Thyroid gland (tissue), 4 donors: ENCODE results near the gene GNAI2. TPM values are rescaled to one million over a fixed set of nuclear protein-coding genes. Genes with fewer than 3 reads are reported as not detected.

Source experiments
- DNase-seq, 2 donors: peaks; one replicate each; pipeline ENCODE4 v3.0.0-alpha.2; 2019
- H3K27ac ChIP-seq, 3 donors: fragments of 200-600 bp; sonication (generic); 1 replicate in 2 of 3; 2 replicates in 1 of 3; pipeline ENCODE4 v1.5.1; 2016 to 2019; ENCODE audit warnings: mild to moderate bottlenecking in 1 of 3, moderate library complexity in 1 of 3
- H3K27me3 ChIP-seq: fragments of 200-600 bp; sonication (generic); one replicate; pipeline ENCODE4 v1.5.1; 2019
- H3K36me3 ChIP-seq, 2 donors: fragments of 200-600 bp; sonication (generic); one replicate each; pipeline ENCODE4 v1.5.1; 2016 to 2019
- H3K4me1 ChIP-seq, 2 donors: fragments of 200-600 bp; sonication (generic); one replicate each; pipeline ENCODE4 v1.5.1; 2017 to 2019
- H3K4me3 ChIP-seq, 3 donors: fragments of 200-600 bp; sonication (generic); replicated peaks in 1 of 3; 1 replicate in 2 of 3; 2 replicates in 1 of 3; pipeline ENCODE4 v1.5.1; 2016; ENCODE audit warnings: mild to moderate bottlenecking in 1 of 3
- H3K9me3 ChIP-seq: fragments of 200-600 bp; sonication (generic); one replicate; pipeline ENCODE4 v1.5.1; 2017
- POLR2A ChIP-seq, 2 donors: fragments of 450-650 bp; IDR thresholded peaks; one replicate each; pipeline ENCODE4 v1.6.1; 2017; ENCODE audit warnings: antibody characterized with exemption in 2 of 2, mild to moderate bottlenecking in 2 of 2, moderate library complexity in 1 of 2
- WGBS, 2 donors: methylation state at CpG; one replicate each; pipeline ENCODE4 v1.1.5; 2017; 5-methylcytosine and 5-hydroxymethylcytosine counted together
- intact Hi-C: fragments of 100-400 bp; cut with DNase I; formaldehyde crosslinking; loops from one replicate; pipeline ENCODE4 v1.15.1; 2023
- total RNA-seq, 4 donors: library from RNA; depleted of rRNA; stranded (reverse); fragments of >200 nt; gene quantifications; one replicate each; pipeline ENCODE4 v1.2.3, GENCODE V29; 2016
- TF ChIP-seq, protein P1 (sequence below), 6 experiments: fragments of 200-600 bp in 3 of 6; fragments of 450-650 bp in 3 of 6; sonication (generic) in 3 of 6; IDR thresholded peaks; one replicate each; pipeline ENCODE4 v1.5.1; 2016 to 2019; ENCODE audit warnings: antibody characterized with exemption in 6 of 6, mild to moderate bottlenecking in 2 of 6, inconsistent platforms in 1 of 6, moderate library complexity in 1 of 6

The GNAI2 gene
- total RNA-seq, 4 donors from 2014 or later = 111 to 171 (median 142) TPM

DNA sequence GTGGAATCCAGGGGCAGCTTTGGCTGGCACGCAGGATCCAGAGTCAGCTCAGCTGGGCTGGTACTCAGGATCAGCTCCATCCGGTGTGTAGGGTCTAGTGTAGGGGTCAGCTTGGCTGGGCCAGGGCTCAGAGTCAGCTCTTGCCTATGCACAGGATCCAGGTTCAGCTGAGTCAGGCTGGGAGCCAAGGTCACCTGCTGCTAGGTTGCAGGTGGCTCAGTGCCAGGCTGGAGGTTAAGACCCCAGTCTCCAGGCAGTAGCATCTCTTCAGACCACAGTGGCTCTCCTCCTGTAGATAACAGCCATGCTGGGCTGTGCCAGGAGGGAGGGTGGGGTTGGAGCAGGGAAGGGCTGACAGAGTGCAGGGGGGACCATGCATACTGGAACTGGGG, 61.4 kb downstream of the GNAI2 start:
- DNase-seq = no peak
- H3K27me3 ChIP-seq = no peaks in the 10 kb centered on the region
- 100% methylated on average over 2 of the region's 2 CpGs; no CpG with 5 or more reads in 1 of the 2 donors for WGBS, 2 donors
- no peaks in the 10 kb centered on the region for H3K9me3 ChIP-seq
- no peak overlapping the region for H3K4me3 ChIP-seq
- no peaks in the 10 kb centered on the region for H3K36me3 ChIP-seq
- H3K27ac ChIP-seq = no peak overlapping the region
- TF ChIP-seq, protein P1, sequence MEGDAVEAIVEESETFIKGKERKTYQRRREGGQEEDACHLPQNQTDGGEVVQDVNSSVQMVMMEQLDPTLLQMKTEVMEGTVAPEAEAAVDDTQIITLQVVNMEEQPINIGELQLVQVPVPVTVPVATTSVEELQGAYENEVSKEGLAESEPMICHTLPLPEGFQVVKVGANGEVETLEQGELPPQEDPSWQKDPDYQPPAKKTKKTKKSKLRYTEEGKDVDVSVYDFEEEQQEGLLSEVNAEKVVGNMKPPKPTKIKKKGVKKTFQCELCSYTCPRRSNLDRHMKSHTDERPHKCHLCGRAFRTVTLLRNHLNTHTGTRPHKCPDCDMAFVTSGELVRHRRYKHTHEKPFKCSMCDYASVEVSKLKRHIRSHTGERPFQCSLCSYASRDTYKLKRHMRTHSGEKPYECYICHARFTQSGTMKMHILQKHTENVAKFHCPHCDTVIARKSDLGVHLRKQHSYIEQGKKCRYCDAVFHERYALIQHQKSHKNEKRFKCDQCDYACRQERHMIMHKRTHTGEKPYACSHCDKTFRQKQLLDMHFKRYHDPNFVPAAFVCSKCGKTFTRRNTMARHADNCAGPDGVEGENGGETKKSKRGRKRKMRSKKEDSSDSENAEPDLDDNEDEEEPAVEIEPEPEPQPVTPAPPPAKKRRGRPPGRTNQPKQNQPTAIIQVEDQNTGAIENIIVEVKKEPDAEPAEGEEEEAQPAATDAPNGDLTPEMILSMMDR (IDR thresholded peaks at IDR 0.05) = no peak
- no peak for TF ChIP-seq POLR2A (IDR thresholded peaks at IDR 0.05)
- H3K4me1 ChIP-seq = peaks cover 25 to 37% of the 10 kb centered on the region in 2 donors
- intact Hi-C loops = no loop called here

DNA sequence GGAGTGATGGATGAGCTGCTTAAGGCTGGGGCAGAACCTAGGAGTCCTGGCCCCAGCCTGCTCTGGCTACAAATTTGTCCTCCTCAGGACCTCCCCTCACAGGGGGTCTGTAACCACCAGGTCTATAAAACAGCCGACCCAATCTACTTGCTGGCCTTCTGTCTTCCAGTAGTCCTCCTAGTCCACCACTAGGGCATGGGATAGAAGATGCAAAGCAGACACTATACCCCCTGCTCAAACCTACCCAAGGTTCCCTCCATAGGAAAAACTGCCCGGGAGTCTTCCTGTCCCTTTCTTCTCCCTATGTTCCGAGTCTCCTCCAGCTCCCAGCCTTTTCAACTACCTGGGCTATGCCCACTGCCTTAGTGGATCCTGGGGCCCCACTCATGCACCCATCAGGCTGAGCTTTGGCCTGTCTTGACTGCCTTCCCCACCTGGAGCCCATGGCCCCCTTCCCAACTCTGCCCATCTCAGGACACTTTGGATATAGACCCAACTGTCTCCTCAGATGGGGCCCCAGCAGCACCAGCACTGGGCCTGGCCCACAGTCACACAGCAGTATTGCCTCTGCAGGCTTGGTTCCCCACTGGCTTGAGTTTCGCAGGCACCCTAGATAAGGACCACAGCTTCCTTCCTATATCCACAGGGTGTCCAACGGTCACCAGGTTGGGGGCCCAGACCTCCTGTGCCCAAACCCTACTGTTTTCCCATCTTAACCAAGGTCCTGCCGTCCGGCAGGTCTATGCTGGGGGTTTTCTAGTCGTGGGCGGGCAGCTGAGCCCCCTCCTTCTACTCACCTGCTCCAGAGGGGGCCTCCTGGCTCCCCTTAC, 62.1 kb downstream of the GNAI2 start:
- H3K27ac ChIP-seq = peak overlapping the region; percentile 65 to 88 (median 84)
- intact Hi-C loops = no loop called here

DNA sequence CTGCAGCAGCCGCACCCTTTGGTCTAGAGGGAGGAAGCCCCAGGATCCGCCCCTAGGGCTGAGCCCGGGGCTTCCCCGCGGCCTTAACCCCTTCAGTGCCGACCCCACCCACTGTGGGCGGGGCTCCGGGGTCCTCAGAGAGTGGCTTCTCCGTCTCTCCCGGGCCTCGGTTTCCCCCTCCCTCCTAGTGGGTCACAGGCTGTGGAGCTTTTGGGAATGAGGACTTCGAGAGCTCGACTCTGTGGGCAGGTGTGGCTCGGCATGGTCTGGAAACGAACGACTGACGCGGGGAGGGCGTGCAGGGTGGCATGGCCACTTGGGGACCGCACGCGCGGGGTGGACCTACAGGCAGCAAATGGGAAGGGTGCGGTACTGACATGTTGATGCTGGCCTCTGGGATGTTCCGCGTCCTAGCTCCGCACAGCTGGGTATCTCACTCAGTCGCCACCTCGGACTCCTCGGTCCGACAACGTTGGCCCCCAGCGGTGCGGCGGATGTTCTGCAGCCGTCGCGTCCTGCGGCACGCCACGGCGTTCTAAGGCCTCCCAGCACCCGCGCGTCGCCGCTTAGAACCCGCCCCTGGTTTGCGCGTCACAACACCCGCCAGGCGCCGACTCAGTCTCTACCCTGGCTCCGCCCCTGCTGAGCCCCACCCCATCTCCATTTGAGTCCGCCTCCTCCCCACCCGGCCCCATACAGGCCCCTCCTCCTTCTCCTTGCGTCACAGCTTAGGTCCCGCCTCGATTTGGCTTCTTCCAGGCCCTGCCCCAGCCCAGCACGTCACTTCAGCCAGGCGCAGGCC, 63.0 kb downstream of the GNAI2 start, which contains the start of the genes HYAL3 and NAA80:
TSS of gene HYAL3 (minus strand) at position 570 of the 802 bp plus-strand sequence. CDS start 3,803 bp downstream, outside the sequence.
TSS of gene NAA80 (minus strand) at position 570 of the 802 bp plus-strand sequence. CDS start 1,942 bp downstream, outside the sequence.
- H3K4me1 ChIP-seq = peaks cover 22 to 35% of the 10 kb centered on the region in 2 donors
- H3K9me3 ChIP-seq = no peaks in the 10 kb centered on the region
- TF ChIP-seq, protein P1 (IDR thresholded peaks at IDR 0.05) = peak in 5 of 6 experiments; percentile 14 to 49 (median 43)
- TF ChIP-seq POLR2A (IDR thresholded peaks at IDR 0.05) = peak; percentile 59 to 93
- peak; percentile 99 for DNase-seq
- H3K27ac ChIP-seq = peak within 1 kb of the TSS; percentile 65 to 88 (median 88)
- intact Hi-C loops = no loop called here
- no peaks in the 10 kb centered on the region for H3K27me3 ChIP-seq
- H3K36me3 ChIP-seq = no peaks in the 10 kb centered on the region
- WGBS, 2 donors = 0 to 1% methylated on average over 21 to 34 of the region's 61 CpGs
- H3K4me3 ChIP-seq = peak within 1 kb of the TSS; percentile 32 to 68 (median 57)

More for the DNA sequence above, 62.1 kb downstream of the GNAI2 start:
- peaks cover 19 to 31% of the 10 kb centered on the region in 2 donors for H3K4me1 ChIP-seq
- peak overlapping the region in 2 of 3 donors; percentile 12 to 68 for H3K4me3 ChIP-seq
- H3K27me3 ChIP-seq = no peaks in the 10 kb centered on the region
- TF ChIP-seq, protein P1 (IDR thresholded peaks at IDR 0.05) = no peak
- TF ChIP-seq POLR2A (IDR thresholded peaks at IDR 0.05) = no peak
- 55 to 67% methylated on average over 6 to 9 of the region's 9 CpGs for WGBS, 2 donors
- no peaks in the 10 kb centered on the region for H3K36me3 ChIP-seq
- no peak for DNase-seq
- H3K9me3 ChIP-seq = no peaks in the 10 kb centered on the region

DNA sequence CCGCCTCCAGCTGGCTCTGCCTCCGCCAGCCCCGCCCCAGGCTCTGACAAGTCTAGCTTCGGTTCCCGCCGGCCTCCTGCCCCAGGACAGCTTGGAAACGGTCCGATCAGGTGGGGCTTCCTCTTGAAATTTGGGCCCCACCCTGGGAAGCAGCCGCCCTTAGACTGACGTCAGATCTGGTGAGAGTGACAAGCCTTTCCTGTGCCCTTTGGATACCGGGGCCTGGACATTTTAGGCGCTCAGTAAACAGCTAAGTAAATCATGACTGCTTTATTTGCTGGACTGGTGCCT, 63.6 kb downstream of the GNAI2 start:
- Histone ChIP-seq H3K4me3 (peak overlapping the region in 2 of 3 donors; percentile 8 to 57), H3K9me3 (no peaks in the 10 kb centered on the region), H3K36me3 (no peaks in the 10 kb centered on the region), H3K27ac (peak overlapping the region; percentile 48 to 88 (median 77)), H3K27me3 (no peaks in the 10 kb centered on the region), H3K4me1 (peaks cover 22 to 35% of the 10 kb centered on the region in 2 donors)
- intact Hi-C loops = no loop called here
- DNase-seq = no peak
- TF ChIP-seq POLR2A (IDR thresholded peaks at IDR 0.05) = no peak
- TF ChIP-seq, protein P1 (IDR thresholded peaks at IDR 0.05) = no peak
- 2 to 3% methylated on average over 9 to 12 of the region's 12 CpGs for WGBS, 2 donors
